ENCODE results near the gene TSFM. TPM values are rescaled to one million over a fixed set of nuclear protein-coding genes. Genes with fewer than 3 reads are reported as not detected.

TSFM gene
- total RNA-seq, 1 experiment from 2014 or later: 53.2 TPM

GRCh38 chr12:57811028-57811755, 28.6 kb downstream of the TSFM start:
- ChIA-PET CTCF (no interaction called here), POLR2A (no interaction called here), RAD21 (ENCODE audit: low non-redundant PET in 1 of 2, low total read pairs in 2 of 2, uncharacterized antibody in 2 of 2, unreplicated experiment in 2 of 2) (no interaction called here)
- no peak overlapping the region for H3K4me3 ChIP-seq (replicated peaks in 1 of 2; ENCODE audit: low read depth in 1 of 2, low read length in 2 of 2)
- DNase-seq (ENCODE audit: low read depth, low spot score) (no peak), ATAC-seq (no peak)
- no peaks in the 10 kb centered on the region for H4K20me1 ChIP-seq (ENCODE audit: insufficient read depth)
- H3K4me1 ChIP-seq (ENCODE audit: control insufficient read depth in 1 of 2, insufficient read depth in 2 of 2, low read length in 2 of 2): peaks cover 0 to 13% of the 10 kb centered on the region in 2 experiments; a peak in 2 of 4 replicates
- H3K9me3 ChIP-seq (ENCODE audit: control insufficient read depth in 1 of 2, insufficient read depth in 1 of 2, low read depth in 1 of 2, low read length in 2 of 2): no peaks in the 10 kb centered on the region
- H3K9ac ChIP-seq (ENCODE audit: low read length): no peak overlapping the region
- no peaks in the 10 kb centered on the region for H3K9me2 ChIP-seq (ENCODE audit: insufficient read depth)
- no TSS peak for BruUV-seq (replicated peaks)
- H3K27me3 ChIP-seq (ENCODE audit: insufficient read depth, low read length): no peaks in the 10 kb centered on the region
- H3K79me2 ChIP-seq (ENCODE audit: insufficient read depth, low read length): no peaks in the 10 kb centered on the region
- H2AFZ ChIP-seq (ENCODE audit: low read depth, low read length, poor library complexity, severe bottlenecking): no peak overlapping the region
- H3K4me2 ChIP-seq (ENCODE audit: low read length): peak overlapping the region; percentile 28
- no peaks in the 10 kb centered on the region for H3K36me3 ChIP-seq (ENCODE audit: control insufficient read depth in 1 of 2, insufficient read depth in 2 of 2, low read length in 2 of 2)
- no peak overlapping the region for H3K27ac ChIP-seq (ENCODE audit: low read depth, low read length)
- TF ChIP-seq CBX3 (IDR thresholded peaks at IDR 0.05; ENCODE audit: low read depth): no peak
- no peak for TF ChIP-seq POLR2AphosphoS5 (IDR thresholded peaks at IDR 0.05; ENCODE audit: low read depth, low read length)
- no peak for TF ChIP-seq SRF (IDR thresholded peaks at IDR 0.05; ENCODE audit: low read depth)
- no peak for TF ChIP-seq YY1 (IDR thresholded peaks at IDR 0.05; ENCODE audit: extremely low read depth, insufficient replicate concordance, low read depth, low read length)
- TF ChIP-seq JUND (IDR thresholded peaks at IDR 0.05): no peak
- no peak for TF ChIP-seq TCF7L2 (IDR thresholded peaks at IDR 0.05; ENCODE audit: borderline replicate concordance, extremely low read depth, insufficient read depth, insufficient read length)
- TF ChIP-seq EZH2 (IDR thresholded peaks at IDR 0.05): no peak
- TF ChIP-seq, protein P1, sequence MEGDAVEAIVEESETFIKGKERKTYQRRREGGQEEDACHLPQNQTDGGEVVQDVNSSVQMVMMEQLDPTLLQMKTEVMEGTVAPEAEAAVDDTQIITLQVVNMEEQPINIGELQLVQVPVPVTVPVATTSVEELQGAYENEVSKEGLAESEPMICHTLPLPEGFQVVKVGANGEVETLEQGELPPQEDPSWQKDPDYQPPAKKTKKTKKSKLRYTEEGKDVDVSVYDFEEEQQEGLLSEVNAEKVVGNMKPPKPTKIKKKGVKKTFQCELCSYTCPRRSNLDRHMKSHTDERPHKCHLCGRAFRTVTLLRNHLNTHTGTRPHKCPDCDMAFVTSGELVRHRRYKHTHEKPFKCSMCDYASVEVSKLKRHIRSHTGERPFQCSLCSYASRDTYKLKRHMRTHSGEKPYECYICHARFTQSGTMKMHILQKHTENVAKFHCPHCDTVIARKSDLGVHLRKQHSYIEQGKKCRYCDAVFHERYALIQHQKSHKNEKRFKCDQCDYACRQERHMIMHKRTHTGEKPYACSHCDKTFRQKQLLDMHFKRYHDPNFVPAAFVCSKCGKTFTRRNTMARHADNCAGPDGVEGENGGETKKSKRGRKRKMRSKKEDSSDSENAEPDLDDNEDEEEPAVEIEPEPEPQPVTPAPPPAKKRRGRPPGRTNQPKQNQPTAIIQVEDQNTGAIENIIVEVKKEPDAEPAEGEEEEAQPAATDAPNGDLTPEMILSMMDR (IDR thresholded peaks at IDR 0.05 in 2 of 3, conservative IDR thresholded peaks at IDR 0.05 in 1 of 3; ENCODE audit: borderline replicate concordance in 1 of 3, insufficient read depth in 1 of 3, low read depth in 2 of 3, low read length in 2 of 3): no peak
- TF ChIP-seq ELF1 (IDR thresholded peaks at IDR 0.05; ENCODE audit: borderline replicate concordance, low read depth): no peak
- no peak for TF ChIP-seq ZFX (IDR thresholded peaks at IDR 0.05)
- TF ChIP-seq SP1 (IDR thresholded peaks at IDR 0.05; ENCODE audit: low read depth): no peak
- TF ChIP-seq, protein P2, sequence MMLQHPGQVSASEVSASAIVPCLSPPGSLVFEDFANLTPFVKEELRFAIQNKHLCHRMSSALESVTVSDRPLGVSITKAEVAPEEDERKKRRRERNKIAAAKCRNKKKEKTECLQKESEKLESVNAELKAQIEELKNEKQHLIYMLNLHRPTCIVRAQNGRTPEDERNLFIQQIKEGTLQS (IDR thresholded peaks at IDR 0.05): no peak
- no peak for TF ChIP-seq RAD21 (IDR thresholded peaks at IDR 0.05; ENCODE audit: low read depth)
- no peak for TF ChIP-seq SIN3A (IDR thresholded peaks at IDR 0.05; ENCODE audit: low read depth)
- no peak for TF ChIP-seq CEBPB (IDR thresholded peaks at IDR 0.05; ENCODE audit: low read depth)
- intact Hi-C loops (cut with micrococcal nuclease): no loop called here
